Peyer's patch (tissue), 4 donors: ENCODE data around the gene MEIOB. TPM values are rescaled to one million over a fixed set of nuclear protein-coding genes. Genes with fewer than 3 reads are reported as not detected.
"Not testable (repeated sequence)": the region's sequence is repeated elsewhere in the genome, so short reads cannot be mapped to it uniquely, and the experiment has no call there.

ENCODE experiments used
- DNase-seq, 3 donors: peaks; one replicate each; pipeline ENCODE4 v3.0.0-alpha.2; 2017 to 2019
- H3K27ac ChIP-seq, 4 donors: fragments of 200-600 bp; sonication (generic); one replicate each; pipeline ENCODE4 v1.5.1; 2016 to 2019
- H3K27me3 ChIP-seq, 2 donors: fragments of 200-600 bp; sonication (generic); one replicate each; pipeline ENCODE4 v1.5.1; 2019
- H3K36me3 ChIP-seq, 3 donors: fragments of 200-600 bp; sonication (generic); one replicate each; pipeline ENCODE4 v1.5.1; 2016 to 2019
- H3K4me1 ChIP-seq, 4 donors: fragments of 200-600 bp; sonication (generic); one replicate each; pipeline ENCODE4 v1.5.1; 2016 to 2019
- H3K4me3 ChIP-seq, 4 donors: fragments of 200-600 bp; sonication (generic); 1 replicate in 3 of 4; 2 replicates in 1 of 4; pipeline ENCODE4 v1.5.1; 2016 to 2019; ENCODE audit warnings: mild to moderate bottlenecking in 1 of 4
- H3K9me3 ChIP-seq, 4 donors: fragments of 200-600 bp; sonication (generic); one replicate each; pipeline ENCODE4 v1.5.1; 2016 to 2019; ENCODE audit warnings: mild to moderate bottlenecking in 1 of 4
- CTCF ChIP-seq, 6 experiments: fragments of 450-650 bp in 4 of 6; fragments of 200-600 bp in 2 of 6; sonication (generic) in 1 of 6; IDR thresholded peaks; one replicate each; pipeline ENCODE4 v1.5.1; 2017 to 2019; ENCODE audit warnings: antibody characterized with exemption in 6 of 6, mild to moderate bottlenecking in 3 of 6, moderate library complexity in 1 of 6
- POLR2A ChIP-seq, 2 donors: fragments of 450-650 bp; IDR thresholded peaks; one replicate each; pipeline ENCODE4 v1.5.1; 2017; ENCODE audit warnings: antibody characterized with exemption in 2 of 2, mild to moderate bottlenecking in 2 of 2, moderate library complexity in 2 of 2
- total RNA-seq, 4 donors: library from RNA; depleted of rRNA; stranded (reverse); fragments of >200 nt; gene quantifications; one replicate each; pipeline ENCODE4 v1.1.0, GENCODE V29; 2016

MEIOB gene
- total RNA-seq, 4 donors from 2014 or later = not detected

GRCh38 chr16:1876468-1876867 lies 4.5 kb upstream of the MEIOB start:
- Histone ChIP-seq H3K36me3 (no peaks in the 10 kb centered on the region), H3K9me3 (no peaks in the 10 kb centered on the region), H3K4me1 (no peaks in the 10 kb centered on the region), H3K27ac (no peak overlapping the region), H3K27me3 (peaks cover 0 to 7% of the 10 kb centered on the region in 2 donors), H3K4me3 (no peak overlapping the region)
- TF ChIP-seq CTCF (IDR thresholded peaks at IDR 0.05) = no peak
- no peak for TF ChIP-seq POLR2A (IDR thresholded peaks at IDR 0.05)
- DNase-seq = peak in 1 of 3 donors; percentile 48

- not testable (repeated sequence) for DNase-seq, H3K4me1 ChIP-seq, H3K27ac ChIP-seq, H3K4me3 ChIP-seq, H3K9me3 ChIP-seq, H3K36me3 ChIP-seq, H3K27me3 ChIP-seq
Observed at GRCh38 chr16:1876066-1876465, 4.1 kb upstream of the MEIOB start.

GRCh38 chr16:1874854-1875253 lies 2.9 kb upstream of the MEIOB start:
- Histone ChIP-seq H3K36me3 (no peaks in the 10 kb centered on the region), H3K4me1 (no peaks in the 10 kb centered on the region), H3K27ac (no peak overlapping the region), H3K4me3 (no peak overlapping the region), H3K27me3 (peaks cover 0 to 7% of the 10 kb centered on the region in 2 donors), H3K9me3 (no peaks in the 10 kb centered on the region)
- no peak for TF ChIP-seq CTCF (IDR thresholded peaks at IDR 0.05)
- TF ChIP-seq POLR2A (IDR thresholded peaks at IDR 0.05) = no peak
- no peak for DNase-seq

GRCh38 chr16:1870365-1871082 lies 1.4 kb downstream of the MEIOB start:
- Histone ChIP-seq H3K4me1 (no peaks in the 10 kb centered on the region), H3K27me3 (peaks cover 0 to 7% of the 10 kb centered on the region in 2 donors), H3K9me3 (no peaks in the 10 kb centered on the region), H3K4me3 (no peak overlapping the region), H3K27ac (no peak overlapping the region), H3K36me3 (no peaks in the 10 kb centered on the region)
- no peak for TF ChIP-seq POLR2A (IDR thresholded peaks at IDR 0.05)
- no peak for DNase-seq

- DNase-seq = no peak
- Histone ChIP-seq H3K27me3 (no peaks in the 10 kb centered on the region), H3K27ac (no peak overlapping the region), H3K36me3 (no peaks in the 10 kb centered on the region), H3K4me1 (peaks cover 0 to 4% (median 0%) of the 10 kb centered on the region in 4 donors), H3K4me3 (no peak overlapping the region), H3K9me3 (no peaks in the 10 kb centered on the region)
- TF ChIP-seq POLR2A (IDR thresholded peaks at IDR 0.05) = no peak
- peak in 1 of 6 experiments; percentile 13 for TF ChIP-seq CTCF (IDR thresholded peaks at IDR 0.05)
Observed at GRCh38 chr16:1865902-1866690, 5.9 kb downstream of the MEIOB start.

- Histone ChIP-seq H3K4me3 (no peak overlapping the region), H3K27ac (no peak overlapping the region), H3K9me3 (no peaks in the 10 kb centered on the region), H3K36me3 (no peaks in the 10 kb centered on the region), H3K27me3 (no peaks in the 10 kb centered on the region), H3K4me1 (peaks cover 0 to 4% (median 0%) of the 10 kb centered on the region in 4 donors)
- DNase-seq = no peak
- TF ChIP-seq CTCF (IDR thresholded peaks at IDR 0.05) = peak; percentile 28 to 69 (median 51)
- no peak for TF ChIP-seq POLR2A (IDR thresholded peaks at IDR 0.05)
Observed at GRCh38 chr16:1863681-1864460, 8.1 kb downstream of the MEIOB start.
